Measurements from ENCODE around the gene CCL14. TPM values are rescaled to one million over a fixed set of nuclear protein-coding genes. Genes with fewer than 3 reads are reported as not detected.
"Not testable (repeated sequence)": the region's sequence is repeated elsewhere in the genome, so short reads cannot be mapped to it uniquely, and the experiment has no call there.

CCL14 gene
- total RNA-seq, 1 experiment from 2014 or later = not detected

DNA sequence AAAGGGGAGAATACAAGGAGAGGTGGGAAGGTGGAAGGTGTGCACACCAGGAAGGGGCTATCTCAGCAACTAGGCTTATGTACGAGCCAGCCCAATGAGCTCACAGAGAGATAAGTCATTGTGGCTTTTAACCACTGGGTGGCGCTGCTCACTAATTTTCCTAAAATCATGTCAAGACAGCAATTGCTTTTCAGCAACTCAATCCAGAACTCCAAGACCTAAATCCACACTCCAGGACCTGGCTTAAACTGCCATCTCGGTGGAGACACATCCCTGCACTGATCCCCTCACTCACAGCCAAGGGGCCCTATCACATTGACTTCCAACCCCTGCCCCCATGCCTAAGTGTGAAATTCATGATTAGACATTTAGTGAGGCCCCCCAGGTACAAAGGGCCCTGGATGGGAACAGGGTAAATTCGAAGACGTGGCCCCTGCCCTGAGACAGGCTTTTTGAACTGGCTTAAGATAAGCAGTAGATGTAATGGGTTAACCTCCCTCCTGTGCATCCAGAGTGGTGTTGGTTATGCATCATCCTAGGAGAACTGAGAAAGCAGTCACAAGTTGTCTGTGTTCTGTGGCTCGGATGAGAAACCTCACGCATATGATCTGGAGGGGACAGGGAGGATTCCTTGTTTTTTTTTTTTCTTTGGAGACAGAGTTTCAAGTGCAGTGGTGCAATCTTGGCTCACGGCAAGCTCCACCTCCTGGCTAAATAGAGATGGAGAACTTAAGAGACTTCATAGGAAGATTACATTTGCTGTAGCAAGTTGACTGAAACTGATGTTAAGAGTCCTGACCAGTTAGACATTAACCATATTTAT, 16.8 kb downstream of the CCL14 start:
- H3K27me3 ChIP-seq = no peaks in the 10 kb centered on the region
- no peak overlapping the region for H3K4me3 ChIP-seq
- no peaks in the 10 kb centered on the region for H3K36me3 ChIP-seq
- H3K9me3 ChIP-seq = no peaks in the 10 kb centered on the region
- peak; percentile 49 for DNase-seq

DNA sequence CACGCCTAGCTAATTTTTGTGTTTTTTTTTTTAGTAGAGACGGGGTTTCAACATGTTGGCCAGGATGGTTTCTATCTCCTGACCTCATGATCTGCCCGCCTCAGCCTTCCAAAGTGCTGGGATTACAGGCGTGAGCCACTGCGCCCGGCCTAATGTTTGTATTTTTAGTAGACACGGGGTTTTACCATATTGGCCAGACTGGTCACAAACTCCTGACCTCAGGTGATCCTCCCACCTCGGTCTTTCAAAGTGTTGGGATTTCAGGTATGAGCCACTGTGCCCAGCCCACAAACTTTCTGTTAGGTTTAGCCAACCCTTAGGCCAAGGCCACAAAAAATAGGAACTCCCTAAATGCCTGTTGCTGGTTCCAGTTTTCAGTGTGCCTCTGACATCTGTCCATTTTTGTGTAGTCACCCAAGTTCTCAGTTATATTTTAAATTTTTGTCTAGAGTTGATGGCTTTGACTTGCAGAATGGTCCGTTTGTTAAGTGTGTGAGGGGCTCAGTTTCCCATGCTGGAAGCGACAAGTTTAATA, 17.9 kb downstream of the CCL14 start:
- Histone ChIP-seq H3K27me3 (peaks cover 2% of the 10 kb centered on the region; the same call in 1 of the 2 replicates), H3K9me3 (0 out of 2 replicates have a peak, but pooled peaks cover 2% of the 10 kb centered on the region), H3K36me3 (no peaks in the 10 kb centered on the region), H3K4me3 (no peak overlapping the region)
- DNase-seq = no peak

DNA sequence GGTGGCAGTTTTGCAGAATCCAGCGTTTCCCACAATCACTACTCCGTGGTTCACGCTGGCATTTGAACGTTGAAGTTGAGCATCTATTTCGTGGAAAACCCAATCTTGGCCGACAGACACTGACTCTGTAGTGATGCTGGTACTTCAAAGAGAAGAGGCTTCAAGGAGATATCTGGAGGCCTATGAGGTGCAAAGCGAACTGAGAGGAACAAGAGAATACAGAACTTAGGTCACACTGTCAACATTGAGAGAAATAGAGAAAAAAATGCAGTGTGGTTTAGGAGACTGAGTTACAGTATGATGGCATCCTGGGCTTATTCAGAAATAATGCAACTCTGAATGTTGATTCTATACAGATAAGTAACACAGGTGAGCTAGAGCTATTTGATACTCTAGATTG, 21.3 kb downstream of the CCL14 start:
- Histone ChIP-seq H3K36me3 (no peaks in the 10 kb centered on the region), H3K4me3 (no peak overlapping the region), H3K9me3 (0 out of 2 replicates have a peak, but pooled peaks cover 2% of the 10 kb centered on the region), H3K27me3 (peaks cover 3% of the 10 kb centered on the region; the same call in 1 of the 2 replicates)
- DNase-seq = no peak

DNA sequence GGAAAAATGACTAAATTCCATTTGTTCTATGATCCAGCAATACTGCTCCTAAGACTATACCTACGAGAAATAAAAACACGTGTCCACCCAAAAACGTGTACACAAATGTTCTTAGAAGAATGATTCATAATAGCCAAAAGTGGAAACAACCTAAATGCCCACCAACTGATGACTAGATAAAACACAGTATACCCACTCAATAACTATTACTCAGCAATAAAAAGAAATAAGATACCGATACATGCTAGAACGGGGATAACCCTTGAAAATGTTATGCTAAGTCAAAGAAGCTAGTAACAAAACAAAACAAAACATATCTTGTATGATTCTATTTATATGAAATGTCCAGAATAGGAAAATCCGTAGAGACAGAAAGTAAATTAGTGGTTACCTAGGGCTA, 22.9 kb downstream of the CCL14 start:
- no peaks in the 10 kb centered on the region for H3K36me3 ChIP-seq
- H3K4me3 ChIP-seq = no peak overlapping the region
- H3K27me3 ChIP-seq = peaks cover 10% of the 10 kb centered on the region; the same call in 1 of the 2 replicates
- no peak for DNase-seq
- H3K9me3 ChIP-seq = 0 out of 2 replicates have a peak, but pooled peaks cover 2% of the 10 kb centered on the region

DNA sequence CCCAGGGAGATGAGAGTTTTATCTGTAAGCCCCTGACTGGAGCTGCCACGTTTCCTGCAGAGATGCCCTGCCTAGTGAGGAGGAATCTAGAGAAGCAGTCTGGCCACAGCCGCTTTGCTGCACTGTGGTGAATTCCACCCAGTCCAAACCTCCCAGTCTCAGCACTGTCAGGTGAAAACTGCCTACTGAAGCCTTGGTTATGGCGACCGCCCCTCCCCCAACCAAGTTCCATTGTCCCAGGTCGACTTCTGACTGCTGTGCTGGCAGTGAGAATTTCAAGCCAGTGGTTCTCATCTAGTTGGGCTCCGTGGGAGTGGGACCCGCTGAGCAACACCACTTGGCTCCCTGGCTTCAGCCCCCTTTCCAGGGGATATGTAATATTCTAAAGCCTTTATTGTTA, 32.8 kb downstream of the CCL14 start:
- DNase-seq = no peak
- Histone ChIP-seq H3K27me3 (peaks cover 9% of the 10 kb centered on the region), H3K36me3 (no peaks in the 10 kb centered on the region), H3K4me3 (no peak overlapping the region), H3K9me3 (no peaks in the 10 kb centered on the region)

DNA sequence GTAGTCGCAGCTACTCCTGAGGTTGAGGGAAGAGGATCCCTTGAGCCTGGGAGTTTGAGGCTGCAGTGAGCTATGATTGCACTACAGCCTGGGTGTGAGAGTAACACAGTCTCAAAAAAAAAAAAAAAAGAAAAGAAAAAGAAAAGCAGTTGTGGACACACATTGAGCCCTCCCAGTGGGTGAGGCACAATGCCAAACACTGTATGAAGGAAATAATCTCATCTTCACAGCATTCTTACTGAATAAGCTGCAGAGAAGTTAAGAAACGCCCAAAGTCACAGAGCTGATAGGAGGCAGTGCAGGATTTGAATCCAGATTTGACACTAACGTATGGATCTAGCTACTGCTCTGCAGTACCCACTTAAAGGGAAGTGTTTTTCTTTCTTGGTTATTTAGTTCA, 37.1 kb downstream of the CCL14 start:
- Histone ChIP-seq H3K27me3 (0 out of 2 replicates have a peak, but pooled peaks cover 3% of the 10 kb centered on the region), H3K36me3 (no peaks in the 10 kb centered on the region), H3K9me3 (no peaks in the 10 kb centered on the region), H3K4me3 (no peak overlapping the region)
- DNase-seq = no peak

DNA sequence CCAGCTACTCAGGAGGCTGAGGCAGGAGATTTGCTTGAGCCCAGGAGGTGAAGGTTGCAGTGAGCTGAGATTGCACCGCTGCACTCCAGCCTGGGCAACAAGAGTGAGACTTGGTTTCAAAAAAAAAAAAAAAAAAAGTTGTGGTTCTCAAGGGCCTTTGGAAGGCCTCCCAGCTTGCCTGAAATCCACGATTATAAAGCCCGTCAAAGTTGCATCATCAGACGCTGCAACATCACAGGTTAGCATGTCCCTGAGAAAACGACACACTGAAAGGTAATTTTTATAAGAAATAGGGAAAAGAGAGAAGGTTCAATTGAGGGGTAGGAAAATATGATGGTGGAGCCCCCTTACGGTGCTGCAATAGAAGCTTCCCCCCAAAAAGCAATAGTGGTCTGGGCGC, 38.4 kb downstream of the CCL14 start:
- Histone ChIP-seq H3K9me3 (no peaks in the 10 kb centered on the region), H3K36me3 (no peaks in the 10 kb centered on the region)
- no peak for DNase-seq

DNA sequence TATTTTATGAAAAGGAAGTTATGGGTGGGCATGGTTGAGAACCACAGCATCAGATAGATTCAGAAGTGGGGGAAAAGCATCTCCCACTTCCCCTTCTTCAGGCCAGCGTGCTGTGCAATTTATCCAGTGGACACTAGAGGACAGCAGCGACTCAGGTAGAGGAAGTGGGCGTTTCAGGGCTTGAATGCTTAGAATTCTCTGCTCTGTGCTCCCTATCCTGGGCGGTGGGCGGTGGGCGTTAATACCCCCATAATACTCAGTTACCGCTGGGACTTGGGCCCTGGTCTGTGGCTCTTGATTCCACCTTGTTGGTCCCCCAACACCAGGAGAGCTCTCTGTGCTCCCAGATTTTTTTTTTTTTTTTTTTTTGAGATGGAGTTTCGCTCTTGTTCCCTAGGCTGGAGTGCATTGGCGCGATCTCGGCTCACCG, 39.4 kb downstream of the CCL14 start:
- peak; percentile 51 for DNase-seq
- H3K27me3 ChIP-seq = no peaks in the 10 kb centered on the region

More for the DNA sequence above, 38.4 kb downstream of the CCL14 start:
- 0 out of 2 replicates have a peak, but pooled peaks cover 3% of the 10 kb centered on the region for H3K27me3 ChIP-seq
- no peak overlapping the region for H3K4me3 ChIP-seq

DNA sequence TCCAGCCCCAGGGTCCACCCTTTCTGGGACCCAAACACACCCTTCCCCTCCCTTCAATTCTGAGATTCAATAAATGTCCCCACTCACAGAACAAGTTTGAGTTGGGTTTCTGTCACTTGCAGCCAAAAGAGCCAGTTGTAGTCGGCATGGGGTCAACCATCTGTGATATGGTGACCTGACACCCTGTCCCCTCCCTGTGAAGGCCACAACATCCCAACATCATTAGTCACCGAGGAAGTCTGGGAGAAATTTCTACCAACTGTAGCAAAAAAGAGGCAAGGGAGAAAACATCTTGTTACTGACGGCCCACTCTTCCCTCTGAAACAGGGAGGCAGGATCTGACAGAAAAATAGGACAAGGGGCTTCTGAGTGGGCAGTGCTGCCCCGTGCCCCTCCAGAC, 42.4 kb downstream of the CCL14 start:
- DNase-seq = no peak
- H3K27me3 ChIP-seq = no peaks in the 10 kb centered on the region; the same call in 1 of the 2 replicates
- no peaks in the 10 kb centered on the region for H3K9me3 ChIP-seq
- H3K4me3 ChIP-seq = no peak overlapping the region
- no peaks in the 10 kb centered on the region for H3K36me3 ChIP-seq

More for the DNA sequence above, 39.4 kb downstream of the CCL14 start:
- Histone ChIP-seq H3K36me3 (no peaks in the 10 kb centered on the region), H3K9me3 (no peaks in the 10 kb centered on the region), H3K4me3 (peak overlapping the region; percentile 37)

DNA sequence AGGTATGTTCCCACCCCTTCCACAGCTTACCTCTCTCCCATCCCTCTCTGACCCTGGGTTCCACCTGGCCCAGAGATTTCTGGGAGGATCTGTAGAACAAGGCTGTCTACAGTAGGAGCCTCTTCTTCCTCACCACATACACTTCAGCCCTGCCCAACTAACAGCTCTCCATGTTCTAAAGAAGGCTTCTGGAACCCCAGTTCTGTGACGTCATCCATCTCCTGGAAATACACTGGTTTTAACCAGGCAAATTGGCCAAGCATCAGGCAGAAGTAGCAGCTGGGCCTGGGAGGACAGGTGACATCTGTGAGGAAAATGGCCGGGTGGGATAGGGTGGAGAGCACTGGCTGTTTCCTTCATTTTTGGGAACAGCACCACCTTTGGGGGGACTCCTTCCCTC, 43.0 kb downstream of the CCL14 start, which contains the start of gene LYZL6:
LYZL6 (minus strand) TSS at position 177 of the 400 bp plus-strand sequence. CDS start 4,357 bp downstream, outside the sequence.
- Histone ChIP-seq H3K27me3 (no peaks in the 10 kb centered on the region; the same call in 1 of the 2 replicates), H3K36me3 (no peaks in the 10 kb centered on the region), H3K4me3 (no peak within 1 kb of the TSS), H3K9me3 (no peaks in the 10 kb centered on the region)
- DNase-seq = no peak

DNA sequence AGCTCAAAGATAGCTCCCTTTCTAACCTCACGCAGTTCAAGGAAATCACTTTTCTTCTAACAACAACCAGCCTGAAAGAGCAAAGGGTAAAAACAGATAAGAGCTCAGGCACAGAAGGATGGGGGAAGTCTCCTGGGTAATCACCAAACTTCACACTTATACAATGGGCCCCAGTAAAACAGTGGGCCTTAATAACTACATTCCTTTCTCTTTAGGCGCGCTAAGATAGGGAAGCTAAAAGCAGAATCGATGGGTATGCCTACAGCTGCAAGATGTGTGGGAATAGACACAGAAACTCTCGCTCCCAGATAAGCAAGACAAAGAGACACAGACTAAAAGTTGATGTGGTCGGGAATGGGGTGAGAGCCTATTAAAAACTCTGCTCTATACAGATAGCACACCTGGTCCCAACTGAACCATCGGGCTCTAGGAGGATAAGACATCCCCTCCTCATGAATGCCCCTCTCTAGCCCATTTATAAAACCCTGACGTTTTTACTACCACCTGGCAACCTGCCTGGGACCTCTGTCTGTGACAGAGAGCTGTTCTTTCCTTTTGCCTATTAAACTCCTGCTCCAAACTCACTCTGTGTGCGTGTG, 43.8 kb downstream of the CCL14 start:
- no peaks in the 10 kb centered on the region; the same call in 1 of the 2 replicates for H3K27me3 ChIP-seq
- no peak overlapping the region for H3K4me3 ChIP-seq
- no peaks in the 10 kb centered on the region for H3K9me3 ChIP-seq
- no peaks in the 10 kb centered on the region for H3K36me3 ChIP-seq
- DNase-seq = no peak

DNA sequence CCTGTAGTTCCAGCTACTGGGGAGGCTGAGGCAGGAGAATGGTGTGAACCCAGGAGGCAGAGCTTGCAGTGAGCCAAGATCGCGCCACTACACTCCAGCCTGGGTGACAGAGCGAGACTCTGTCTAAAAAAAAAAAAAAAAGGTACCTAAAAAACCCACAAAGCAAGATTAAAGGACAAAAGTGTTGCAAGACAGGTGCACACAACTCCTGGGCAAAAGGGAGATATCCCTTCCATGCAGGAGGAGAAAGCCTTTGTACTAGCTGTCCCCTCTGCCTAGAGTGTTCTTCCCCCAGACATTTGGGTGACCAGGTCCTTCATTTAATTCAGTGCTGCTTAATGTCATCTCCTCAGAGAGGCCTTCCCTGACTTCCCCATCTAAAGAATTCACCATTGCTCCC, 48.0 kb downstream of the CCL14 start:
- DNase-seq, H3K4me3 ChIP-seq, H3K9me3 ChIP-seq: not testable (repeated sequence)

DNA sequence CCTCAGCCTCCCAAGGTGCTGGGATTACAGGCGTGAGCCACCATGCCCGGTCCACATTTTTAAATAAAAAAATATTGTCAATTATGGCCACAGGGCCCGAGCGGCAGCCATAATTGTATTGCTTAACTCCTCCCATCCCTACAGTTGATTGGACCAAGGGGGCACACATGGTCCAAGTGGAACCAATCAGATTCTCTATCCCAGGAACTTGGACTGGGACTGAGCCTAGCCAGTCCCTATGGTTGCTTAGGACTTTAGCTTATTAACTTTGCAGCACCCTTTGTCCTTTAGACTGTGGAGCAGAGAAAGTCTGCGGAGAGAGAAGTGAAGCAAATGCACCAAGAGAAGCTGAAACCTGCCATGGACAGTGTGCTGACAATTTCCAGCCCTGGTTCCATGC, 50.5 kb downstream of the CCL14 start:
- Histone ChIP-seq H3K36me3 (no peaks in the 10 kb centered on the region), H3K27me3 (peaks cover 3% of the 10 kb centered on the region), H3K9me3 (no peaks in the 10 kb centered on the region), H3K4me3 (no peak overlapping the region)
- no peak for DNase-seq

More for the DNA sequence above, 48.0 kb downstream of the CCL14 start:
- not testable (repeated sequence) for H3K36me3 ChIP-seq, H3K27me3 ChIP-seq

DNA sequence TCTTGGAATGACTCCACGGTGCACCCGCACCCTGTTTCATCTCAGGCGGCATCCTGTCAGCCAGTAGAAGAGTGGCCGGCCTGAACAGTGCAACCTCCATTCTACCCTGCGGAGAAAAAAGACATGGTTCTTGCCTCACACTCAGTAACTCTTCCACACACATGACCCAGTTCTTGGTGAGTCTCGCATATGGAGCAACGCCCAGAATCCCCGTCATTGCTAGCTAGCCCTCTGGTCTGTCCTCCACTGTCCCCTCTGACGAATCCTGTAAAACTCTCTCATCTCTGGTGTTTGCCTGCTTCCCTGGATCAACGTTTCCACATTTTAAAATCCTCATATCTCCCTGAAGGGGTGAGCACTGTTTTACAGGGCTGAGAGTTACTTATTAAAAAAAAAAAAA, 51.8 kb downstream of the CCL14 start:
- H3K9me3 ChIP-seq = no peaks in the 10 kb centered on the region
- H3K4me3 ChIP-seq = no peak overlapping the region
- no peaks in the 10 kb centered on the region for H3K36me3 ChIP-seq
- peaks cover 3% of the 10 kb centered on the region for H3K27me3 ChIP-seq
- peak; percentile 34 for DNase-seq

Data from MG63 (cell line).